ENCODE results near the gene KLHL20.
A peak's percentile ranks its signal among the peaks of the same experiment; 100 is the strongest.
"Not testable (repeated sequence)": the region's sequence is repeated elsewhere in the genome, so short reads cannot be mapped to it uniquely, and the experiment has no call there.

KLHL20 gene, protein sequence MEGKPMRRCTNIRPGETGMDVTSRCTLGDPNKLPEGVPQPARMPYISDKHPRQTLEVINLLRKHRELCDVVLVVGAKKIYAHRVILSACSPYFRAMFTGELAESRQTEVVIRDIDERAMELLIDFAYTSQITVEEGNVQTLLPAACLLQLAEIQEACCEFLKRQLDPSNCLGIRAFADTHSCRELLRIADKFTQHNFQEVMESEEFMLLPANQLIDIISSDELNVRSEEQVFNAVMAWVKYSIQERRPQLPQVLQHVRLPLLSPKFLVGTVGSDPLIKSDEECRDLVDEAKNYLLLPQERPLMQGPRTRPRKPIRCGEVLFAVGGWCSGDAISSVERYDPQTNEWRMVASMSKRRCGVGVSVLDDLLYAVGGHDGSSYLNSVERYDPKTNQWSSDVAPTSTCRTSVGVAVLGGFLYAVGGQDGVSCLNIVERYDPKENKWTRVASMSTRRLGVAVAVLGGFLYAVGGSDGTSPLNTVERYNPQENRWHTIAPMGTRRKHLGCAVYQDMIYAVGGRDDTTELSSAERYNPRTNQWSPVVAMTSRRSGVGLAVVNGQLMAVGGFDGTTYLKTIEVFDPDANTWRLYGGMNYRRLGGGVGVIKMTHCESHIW
- 28.2 to 43.4 reads per million in 2 donors for total RNA-seq

DNA sequence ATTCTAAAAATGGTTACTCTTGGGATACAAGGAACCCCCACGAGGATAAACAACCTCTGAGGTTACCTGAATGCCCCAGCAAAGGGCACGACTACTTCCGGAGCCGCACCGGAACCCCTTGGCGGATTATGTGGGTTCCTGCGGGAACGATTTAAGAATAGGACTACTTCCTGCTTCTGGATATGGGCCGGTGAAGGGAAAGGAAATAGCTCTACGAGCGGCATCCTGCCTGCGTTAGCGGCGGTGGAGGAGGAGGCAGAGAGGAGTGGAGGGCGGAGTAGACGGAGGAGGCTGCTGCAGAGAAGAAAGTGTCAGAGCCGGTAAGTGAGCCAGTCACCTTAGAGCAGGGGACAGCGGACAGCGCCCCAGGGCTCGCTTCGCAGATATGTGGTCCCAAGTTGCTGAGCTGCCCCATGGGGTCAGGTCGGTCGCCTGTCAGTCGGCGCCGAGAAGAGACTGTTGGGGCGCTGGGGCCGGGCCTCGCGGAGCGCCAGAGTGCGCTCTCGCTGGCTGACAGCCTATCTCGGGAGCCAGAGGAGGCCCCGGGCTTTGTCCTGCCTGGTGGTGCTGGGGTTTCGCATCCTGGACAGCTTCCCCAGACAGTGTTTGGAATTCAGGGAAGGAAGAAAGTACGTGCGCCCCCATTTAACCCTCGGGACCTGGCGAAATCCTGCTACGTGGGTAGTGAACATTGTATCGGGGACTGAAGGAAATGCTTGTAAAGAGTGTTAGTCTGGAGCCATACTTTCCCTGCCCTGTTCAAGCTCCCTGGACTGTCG lies at the start of gene KLHL20:
Gene KLHL20 (plus strand): TSS at position 223 of the 779 bp plus-strand sequence. CDS start 1,063 bp downstream, outside the sequence.
- peak; percentile 71 for DNase-seq

DNA sequence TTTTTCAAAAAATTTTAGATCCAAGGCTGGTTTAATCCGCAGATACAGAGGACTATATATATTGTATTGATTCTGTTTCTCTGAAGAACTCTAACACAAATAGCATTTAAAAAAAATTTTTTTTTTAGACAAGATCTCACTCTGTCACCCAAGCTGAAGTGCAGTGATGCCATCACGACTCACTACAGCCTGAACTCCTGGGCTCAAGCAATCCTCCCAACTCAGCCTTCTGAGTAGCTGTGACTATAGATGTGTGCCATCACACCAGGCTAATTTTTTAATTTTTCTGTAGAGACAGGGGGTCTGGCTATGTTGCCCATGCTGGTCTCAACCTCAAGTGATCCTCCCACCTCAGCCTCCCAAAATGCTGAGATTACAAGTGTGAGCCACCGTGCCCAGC lies 48.1 kb upstream of the KLHL20 start:
- DNase-seq = no peak

DNA sequence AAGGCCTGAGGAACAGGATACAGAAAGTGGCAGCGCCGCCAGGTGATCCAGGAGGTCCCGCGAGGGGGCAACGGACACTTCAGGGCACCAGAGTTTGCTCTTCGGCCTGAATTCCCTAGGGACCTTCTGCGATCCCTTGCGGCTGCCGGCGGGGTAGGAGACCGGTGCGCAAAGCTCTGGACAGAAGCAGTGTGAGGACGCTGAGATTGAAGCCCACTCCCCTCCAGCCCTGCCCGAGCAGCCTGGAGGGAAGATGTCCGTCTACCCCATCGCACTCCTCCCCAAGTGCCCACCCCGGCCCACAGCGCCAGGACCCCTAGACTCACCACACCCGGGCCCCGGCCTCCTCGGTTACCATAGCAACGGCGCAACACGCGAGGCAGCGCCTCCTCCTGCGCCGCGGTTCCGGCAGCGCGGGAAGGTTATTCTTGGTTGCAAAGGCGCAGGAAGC lies 45.3 kb upstream of the KLHL20 start, which contains the start of gene ANKRD45:
Gene ANKRD45 (minus strand): TSS at position 361 of the 451 bp plus-strand sequence. CDS start 10,433 bp downstream, outside the sequence.
- DNase-seq = no peak

DNA sequence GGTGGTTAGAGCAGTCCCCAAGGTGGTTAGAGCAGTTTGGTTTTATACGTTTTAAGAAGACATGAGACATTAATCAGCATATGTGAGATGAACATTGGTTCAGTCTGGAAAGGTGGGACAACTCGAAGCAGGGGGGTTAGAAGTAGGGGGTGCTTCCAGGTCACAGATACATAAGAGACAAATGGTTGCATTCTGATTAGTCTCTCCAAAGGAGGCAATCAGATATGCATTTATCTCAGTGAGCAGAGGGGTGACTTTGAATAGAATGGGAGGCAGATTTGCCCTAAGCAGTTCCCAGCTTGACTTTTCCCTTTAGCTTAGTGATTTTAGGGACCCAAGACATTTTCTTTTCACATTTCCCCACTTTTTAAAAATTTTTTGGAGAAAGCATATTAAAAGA lies 40.3 kb upstream of the KLHL20 start:
- not testable (repeated sequence) for DNase-seq

DNA sequence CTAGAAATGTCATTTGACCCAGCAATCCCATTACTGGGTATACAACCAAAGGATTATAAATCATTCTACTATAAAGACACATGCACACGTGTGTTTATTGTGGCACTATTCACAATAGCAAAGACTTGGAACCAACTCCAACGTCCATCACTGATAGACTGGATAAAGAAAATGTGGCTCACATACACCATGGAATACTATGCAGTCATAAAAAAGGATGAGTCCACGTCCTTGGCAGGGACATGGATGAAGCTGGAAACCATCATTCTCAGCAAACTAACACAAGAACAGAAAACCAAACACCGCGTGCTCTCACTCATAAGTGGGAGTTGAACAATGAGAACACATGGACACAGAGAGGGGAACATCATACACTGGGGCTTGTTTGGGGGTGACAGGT lies 34.6 kb upstream of the KLHL20 start:
- DNase-seq = not testable (repeated sequence)

DNA sequence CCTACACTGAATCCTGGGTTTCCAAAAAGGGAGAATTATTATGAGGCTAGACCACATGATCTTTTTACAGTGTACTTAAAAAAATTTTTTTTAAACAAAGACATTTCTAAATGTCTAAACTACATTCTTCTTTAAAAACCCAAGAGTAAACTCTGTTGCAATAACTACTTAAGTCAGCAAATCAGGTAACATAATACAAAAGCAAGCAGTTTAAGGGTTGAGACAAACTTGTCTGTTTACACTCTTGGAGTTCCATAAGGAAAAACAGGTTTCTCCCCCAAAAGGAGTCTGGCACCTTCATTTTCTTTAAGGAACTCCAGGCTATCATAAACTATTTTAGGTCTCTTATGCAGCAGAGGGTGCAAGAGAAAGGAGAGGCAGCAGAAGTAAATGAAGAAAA lies 32.6 kb upstream of the KLHL20 start:
- no peak for DNase-seq

DNA sequence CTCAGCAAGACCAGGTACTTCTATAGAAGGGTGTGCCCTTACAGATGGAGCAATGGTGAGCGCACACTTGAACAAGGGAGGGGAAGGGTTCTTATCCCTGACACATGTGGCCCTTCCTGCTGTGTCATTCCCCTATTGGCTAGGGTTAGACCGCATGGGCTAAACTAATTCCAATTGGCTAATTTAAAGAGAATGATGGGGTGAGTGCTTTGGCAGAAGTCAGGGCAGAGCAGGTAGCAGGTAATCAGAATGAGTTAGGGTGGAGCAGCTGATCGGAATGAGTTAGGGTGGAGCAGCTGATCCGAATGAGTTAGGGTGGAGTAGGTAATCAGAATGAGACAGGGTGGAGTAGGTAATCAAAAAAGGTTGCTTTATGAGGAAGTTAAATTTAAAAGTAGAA lies 30.9 kb upstream of the KLHL20 start:
- DNase-seq = not testable (repeated sequence)

DNA sequence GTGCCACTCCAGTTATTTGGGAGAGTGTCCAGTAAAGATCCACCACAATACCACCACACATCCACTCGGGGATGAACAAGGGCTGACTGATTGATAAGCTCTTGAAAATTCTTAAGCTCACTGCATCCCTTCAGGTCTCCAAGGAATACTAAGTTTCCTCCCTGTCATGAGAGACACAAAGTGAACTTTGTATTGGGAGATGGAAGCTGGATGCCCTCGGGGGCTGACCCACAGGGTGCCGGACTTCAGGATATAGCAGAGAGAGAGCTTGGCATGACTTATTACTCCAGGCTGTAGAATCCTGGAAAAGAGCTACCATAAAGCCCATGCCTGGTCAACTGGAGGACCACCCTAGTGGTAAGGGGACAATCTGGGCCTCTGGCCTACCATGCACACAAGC lies 29.7 kb upstream of the KLHL20 start:
- not testable (repeated sequence) for DNase-seq

DNA sequence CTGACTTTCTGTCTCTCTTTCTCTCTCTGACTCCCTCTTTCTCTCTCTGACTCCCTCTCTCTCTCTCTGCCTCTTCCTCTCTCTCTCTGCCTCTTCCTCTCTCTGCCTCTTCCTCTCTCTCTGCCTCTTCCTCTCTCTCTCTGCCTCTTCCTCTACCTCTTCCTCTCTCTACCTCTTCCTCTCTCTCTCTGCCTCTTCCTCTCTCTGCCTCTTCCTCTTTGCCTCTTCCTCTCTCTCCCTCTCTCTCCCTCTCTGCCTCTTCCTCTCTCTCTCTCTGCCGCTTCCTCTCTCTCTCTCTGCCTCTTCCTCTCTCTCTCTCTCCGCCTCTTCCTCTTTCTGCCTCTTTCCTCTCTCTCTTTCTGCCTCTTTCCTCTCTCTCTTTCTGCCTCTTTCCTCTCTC lies 26.5 kb upstream of the KLHL20 start:
- no peak for DNase-seq

DNA sequence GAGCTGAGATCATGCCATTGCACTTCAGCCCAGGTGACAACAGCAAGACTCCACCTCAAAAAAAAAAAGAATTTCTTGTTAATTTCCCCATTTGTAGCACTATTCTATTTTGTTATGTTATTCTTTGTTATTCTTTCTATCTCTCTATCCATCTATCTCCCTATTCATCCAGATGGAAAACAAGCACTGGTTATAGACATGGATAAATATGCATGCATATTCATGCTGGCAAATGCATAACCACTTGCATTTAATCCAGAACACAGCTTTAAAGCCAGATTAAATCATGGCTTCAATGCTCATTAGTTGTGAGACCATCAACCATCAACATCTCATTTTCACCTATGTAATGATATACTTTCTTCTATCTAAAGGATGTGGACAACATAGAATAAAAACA lies 21.5 kb upstream of the KLHL20 start:
- DNase-seq = no peak

DNA sequence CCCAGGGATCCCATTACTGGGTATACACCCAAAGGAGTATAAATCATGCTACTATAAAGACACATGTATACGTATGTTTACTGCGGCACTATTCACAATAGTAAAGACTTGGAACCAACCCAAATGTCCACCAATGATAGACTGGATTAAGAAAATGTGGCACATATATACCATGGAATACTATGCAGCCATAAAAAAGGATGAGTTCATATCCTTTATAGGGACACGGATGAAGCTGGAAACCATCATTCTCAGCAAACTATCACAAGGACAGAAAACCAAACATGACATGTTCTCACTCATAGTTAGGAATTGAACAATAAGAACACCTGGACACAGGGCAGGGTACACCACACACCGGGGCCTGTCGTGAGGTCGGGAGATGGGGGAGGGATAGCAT lies 13.5 kb upstream of the KLHL20 start:
- not testable (repeated sequence) for DNase-seq

DNA sequence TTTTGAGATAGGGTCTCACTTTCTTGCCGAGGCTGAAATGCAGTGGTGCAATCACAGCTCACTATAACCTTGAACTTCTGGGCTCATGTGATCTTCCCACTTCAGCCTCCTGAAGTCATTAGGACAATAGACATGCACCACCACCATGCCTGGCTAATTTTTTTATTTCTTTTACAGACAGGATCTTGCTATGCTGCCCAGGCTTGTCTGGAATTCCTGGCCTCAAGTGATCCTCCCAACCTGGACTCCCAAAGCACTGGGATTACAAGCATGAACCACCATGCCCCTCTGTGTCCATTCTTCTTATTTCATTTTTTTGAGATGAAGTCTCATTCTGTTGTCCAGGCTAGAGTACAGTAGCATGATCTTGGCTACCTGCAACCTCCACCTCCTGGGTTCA lies 12.0 kb upstream of the KLHL20 start:
- no peak for DNase-seq

DNA sequence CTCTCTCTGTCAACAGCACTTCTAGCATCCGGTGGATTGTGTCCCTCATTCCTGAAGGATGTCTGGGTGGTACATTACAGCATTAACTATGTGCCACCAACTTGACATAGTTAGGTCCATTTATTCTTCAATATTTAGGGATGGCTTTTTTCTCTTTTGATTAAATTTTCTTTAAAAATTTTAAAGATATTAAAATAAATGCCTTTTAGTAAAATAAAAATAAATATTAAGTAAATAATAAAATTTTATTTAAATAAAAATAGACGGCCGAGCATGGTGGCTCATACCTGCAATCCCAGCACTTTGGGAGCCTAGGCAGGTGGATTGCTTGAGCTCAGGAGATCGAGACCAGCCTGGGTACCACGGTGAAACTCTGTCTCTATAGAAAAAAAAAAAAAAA lies 9.7 kb upstream of the KLHL20 start:
- no peak for DNase-seq

DNA sequence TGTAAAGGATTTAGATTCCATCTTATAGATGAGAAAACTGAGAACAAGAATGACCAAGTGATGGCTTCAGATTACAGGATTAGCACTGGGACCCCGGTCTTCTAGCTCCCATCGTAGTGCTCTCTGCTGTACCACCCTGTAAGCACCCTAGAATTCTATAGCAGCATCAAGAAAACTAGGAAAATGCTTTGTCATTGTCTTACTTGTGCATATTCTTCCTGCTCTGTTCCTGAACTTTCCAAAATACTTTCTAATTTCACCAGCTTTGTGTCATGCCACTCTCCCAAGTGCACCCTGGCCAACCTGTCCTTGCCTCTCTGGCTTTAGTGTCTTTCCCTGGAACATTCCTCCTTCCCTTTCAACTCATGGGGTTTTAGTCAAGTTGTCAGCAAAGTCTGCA lies 6.0 kb upstream of the KLHL20 start:
- DNase-seq = no peak

DNA sequence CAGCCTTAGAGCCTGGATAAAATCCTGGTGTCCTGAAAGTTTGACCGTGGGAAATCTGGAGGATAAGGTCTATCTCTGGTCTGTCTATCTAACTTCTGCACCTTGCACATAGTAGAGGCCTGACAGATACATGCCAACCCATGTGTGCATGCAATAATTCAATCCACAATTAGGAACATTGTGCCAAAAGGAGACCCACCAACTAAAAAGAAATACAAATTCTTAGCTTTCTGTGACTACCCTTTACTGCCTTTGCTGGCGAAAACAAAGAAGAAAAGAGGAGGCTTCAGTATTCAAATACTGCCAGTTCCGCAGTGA lies 381 bp upstream of the KLHL20 start:
- DNase-seq = no peak

DNA sequence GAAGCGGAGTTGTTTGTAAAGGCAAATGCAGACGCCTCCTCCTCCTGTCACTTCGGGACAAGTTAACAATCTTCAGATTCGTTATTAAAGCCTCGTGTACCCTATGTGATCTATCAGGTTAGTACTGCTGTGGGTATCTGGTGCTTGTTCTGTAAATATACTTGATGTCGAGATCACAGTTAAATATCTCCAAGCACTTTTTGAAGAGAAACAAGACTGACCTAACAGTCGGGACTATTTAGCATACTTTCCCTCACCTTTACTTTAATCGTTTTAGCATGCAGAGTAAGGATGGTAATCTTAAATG lies 710 bp downstream of the KLHL20 start:
- no peak for DNase-seq

DNA sequence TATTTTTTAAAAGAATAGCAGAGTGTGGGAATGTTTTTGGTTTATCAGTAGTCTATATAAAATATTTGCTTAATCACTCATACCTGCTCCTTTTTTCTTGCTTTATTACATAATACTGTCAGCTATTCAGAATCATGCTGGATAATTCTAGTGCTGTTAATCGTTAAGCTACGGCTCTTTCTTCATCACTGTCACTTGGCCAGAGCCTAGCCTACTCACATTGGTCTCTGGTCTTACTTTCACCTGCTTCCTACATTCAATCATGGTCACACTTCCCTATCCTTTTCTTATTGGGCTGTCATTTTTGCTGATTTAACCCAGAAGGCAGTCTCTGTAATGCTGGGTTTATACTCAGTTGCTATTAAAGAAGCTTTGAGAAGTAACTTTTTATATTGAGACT lies 2.5 kb downstream of the KLHL20 start:
- DNase-seq = no peak

DNA sequence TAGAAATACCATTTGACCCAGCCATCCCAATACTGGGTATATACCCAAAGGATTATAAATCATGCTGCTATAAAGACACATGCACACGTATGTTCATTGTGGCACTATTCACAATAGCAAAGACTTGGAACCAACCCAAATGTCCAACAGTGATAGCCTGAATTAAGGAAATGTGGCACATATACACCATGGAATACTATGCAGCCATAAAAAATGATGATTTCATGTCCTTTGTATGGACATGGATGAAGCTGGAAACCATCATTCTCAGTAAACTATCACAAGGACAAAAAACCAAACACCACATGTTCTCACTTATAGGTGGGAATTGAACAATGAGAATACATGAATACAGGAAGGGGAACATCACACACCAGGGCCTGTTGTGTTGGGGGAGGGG lies 16.6 kb downstream of the KLHL20 start:
- not testable (repeated sequence) for DNase-seq

DNA sequence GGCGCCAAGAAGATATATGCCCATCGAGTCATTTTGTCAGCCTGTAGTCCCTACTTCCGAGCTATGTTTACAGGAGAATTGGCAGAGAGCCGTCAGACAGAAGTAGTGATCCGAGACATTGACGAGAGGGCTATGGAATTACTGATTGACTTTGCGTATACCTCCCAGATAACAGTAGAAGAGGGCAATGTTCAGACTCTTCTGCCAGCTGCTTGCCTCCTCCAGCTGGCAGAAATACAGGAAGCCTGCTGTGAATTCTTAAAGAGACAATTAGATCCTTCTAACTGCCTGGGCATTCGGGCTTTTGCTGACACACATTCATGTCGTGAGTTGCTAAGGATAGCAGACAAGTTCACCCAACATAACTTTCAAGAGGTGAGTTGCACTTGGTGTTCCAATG lies 19.1 kb downstream of the KLHL20 start:
- no peak for DNase-seq

DNA sequence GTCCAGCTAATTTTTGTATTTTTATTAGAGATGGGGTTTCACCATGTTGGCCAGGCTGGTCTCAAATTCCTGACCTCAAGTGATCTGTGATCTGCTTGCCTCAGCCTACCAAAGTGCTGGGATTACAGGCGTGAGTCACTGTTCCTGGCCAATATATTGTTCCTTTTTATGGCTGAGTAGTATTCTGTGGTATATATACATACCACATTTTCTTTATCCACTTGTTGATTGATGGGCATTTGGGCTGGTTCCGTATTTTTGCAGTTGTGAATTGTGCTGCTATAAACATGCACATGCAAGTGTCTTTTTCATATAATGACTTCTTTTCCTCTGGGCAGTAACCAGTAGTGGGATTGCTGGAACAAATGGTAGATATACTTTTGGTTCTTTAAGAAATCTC lies 21.3 kb downstream of the KLHL20 start:
- DNase-seq = not testable (repeated sequence)

DNA sequence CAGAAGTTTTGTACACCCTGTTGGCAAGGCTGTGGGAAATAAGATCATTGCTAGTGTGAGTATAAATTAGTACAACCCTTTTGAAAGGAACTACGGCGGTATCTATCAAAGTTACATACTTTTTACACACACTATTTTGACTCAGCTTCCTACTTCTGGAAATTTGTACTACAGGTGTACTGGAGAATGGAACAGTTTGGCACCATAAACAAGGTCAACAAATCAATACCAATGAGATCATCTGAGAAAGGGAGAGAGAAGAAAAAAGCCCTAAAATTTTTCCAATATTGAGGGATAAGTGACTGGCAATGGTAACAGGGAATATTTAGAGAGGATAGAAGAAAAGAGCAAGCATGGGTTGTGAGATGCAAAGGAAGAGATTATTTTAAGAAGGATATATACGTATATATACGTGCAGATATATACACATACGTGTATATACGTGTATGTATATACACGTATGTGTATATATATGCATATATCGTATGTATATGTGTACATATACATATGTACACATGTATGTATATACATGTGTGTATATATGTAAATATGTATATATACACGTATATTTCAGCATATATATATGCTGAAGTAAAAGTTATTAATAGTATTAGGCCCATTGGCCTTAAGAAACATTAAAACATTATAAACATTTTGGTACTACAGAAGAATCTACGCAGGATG lies 27.6 kb downstream of the KLHL20 start:
- no peak for DNase-seq

DNA sequence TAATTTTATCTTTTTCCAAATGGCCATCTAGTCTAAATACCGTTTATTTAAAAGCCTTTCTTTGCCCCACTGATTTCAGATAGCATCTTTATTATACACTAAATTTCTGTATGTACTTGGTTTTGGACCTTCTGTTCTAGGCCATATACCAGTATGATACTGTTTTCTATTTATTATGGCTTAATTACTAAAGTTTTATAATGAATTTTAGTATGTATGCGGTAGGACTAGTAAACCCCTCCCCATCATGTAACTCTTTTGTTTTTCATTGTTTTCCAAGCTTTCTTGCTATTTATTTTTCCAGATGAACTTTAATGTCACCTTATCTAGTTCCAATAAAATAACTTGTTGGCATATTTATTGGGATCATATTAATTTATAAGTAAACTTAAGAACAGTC lies 29.9 kb downstream of the KLHL20 start:
- DNase-seq = no peak

DNA sequence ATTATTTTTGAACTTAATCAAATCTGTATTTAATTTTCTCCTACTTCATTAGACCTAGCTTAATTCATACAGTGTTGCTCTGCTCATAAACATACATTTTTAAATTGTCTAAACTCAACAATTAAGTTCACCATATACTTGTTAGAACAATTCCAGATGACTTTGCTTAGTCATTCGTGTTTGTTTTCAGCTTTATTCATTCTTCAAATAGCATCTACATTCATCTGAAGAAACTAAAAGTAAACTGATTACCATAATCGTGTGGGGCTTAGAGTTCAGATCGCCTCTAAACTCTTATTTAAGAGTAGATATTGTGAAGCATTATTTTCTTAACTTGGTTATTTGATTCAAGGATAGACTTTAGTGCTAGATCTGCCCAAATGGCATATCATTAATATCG lies 34.4 kb downstream of the KLHL20 start:
- no peak for DNase-seq
